IPS-15b (cell line): Measurements from ENCODE around the gene TBC1D16.

Source experiments
- H3K27me3 ChIP-seq: one replicate; pipeline ENCODE4 v1.6.1; 2013; ENCODE audit warnings: low read length; ENCODE audit not compliant: control insufficient read depth, insufficient read depth
- H3K36me3 ChIP-seq: one replicate; pipeline ENCODE4 v1.6.1; 2013; ENCODE audit warnings: low read length; ENCODE audit not compliant: control insufficient read depth, insufficient read depth
- H3K4me1 ChIP-seq: one replicate; pipeline ENCODE4 v1.6.1; 2013; ENCODE audit warnings: mild to moderate bottlenecking, low read length; ENCODE audit not compliant: control insufficient read depth, insufficient read depth
- H3K4me3 ChIP-seq: one replicate; pipeline ENCODE4 v1.5.1; 2013; ENCODE audit warnings: low read depth, low read length
- H3K9ac ChIP-seq: one replicate; pipeline ENCODE4 v1.6.1; 2013; ENCODE audit warnings: low read depth, mild to moderate bottlenecking, low read length
- H3K9me3 ChIP-seq: one replicate; pipeline ENCODE4 v1.6.1; 2013; ENCODE audit warnings: mild to moderate bottlenecking, low read length; ENCODE audit not compliant: control insufficient read depth, insufficient read depth

Gene TBC1D16

GRCh38 chr17:79986411-79987186 lies 49.1 kb downstream of the TBC1D16 start:
- Histone ChIP-seq H3K9ac (no peak overlapping the region), H3K4me3 (no peak overlapping the region), H3K27me3 (no peaks in the 10 kb centered on the region), H3K9me3 (no peaks in the 10 kb centered on the region), H3K4me1 (peaks cover 4% of the 10 kb centered on the region), H3K36me3 (no peaks in the 10 kb centered on the region)

GRCh38 chr17:79985943-79986391 lies 49.7 kb downstream of the TBC1D16 start:
- no peaks in the 10 kb centered on the region for H3K9me3 ChIP-seq

DNA sequence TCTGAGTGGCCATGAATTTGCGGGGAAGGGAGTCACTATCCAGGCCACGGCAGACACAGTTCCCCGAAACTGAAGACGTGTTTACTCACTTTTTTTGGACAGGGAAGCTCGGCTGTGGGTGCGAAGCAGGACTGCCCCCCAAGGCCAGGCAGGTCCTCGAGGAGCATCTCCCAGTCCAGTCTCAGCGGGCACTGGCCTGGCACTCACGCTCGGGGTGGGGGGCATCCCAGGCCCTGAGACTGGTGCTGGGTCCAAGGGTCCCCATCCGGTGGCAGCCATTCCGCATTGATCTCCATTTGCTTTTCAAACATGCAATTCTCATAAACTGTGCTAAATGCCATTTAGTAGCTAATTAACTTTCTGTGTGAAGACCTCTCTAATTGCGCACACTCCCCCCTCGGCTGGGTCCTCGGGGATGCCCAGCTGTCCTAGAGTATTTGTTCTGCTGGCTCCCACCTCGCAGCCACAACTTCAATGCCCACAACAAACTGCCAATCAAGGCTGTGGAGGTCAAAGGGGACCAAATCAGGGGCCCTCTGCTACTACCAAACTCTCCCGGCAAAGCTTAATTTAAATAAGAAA lies 50.2 kb downstream of the TBC1D16 start:
- no peaks in the 10 kb centered on the region for H3K9me3 ChIP-seq
- H3K4me3 ChIP-seq: no peak overlapping the region
- H3K27me3 ChIP-seq: no peaks in the 10 kb centered on the region
- H3K4me1 ChIP-seq: peaks cover 4% of the 10 kb centered on the region
- H3K9ac ChIP-seq: no peak overlapping the region
- H3K36me3 ChIP-seq: no peaks in the 10 kb centered on the region

More at GRCh38 chr17:79985943-79986391, 49.7 kb downstream of the TBC1D16 start:
- Histone ChIP-seq H3K4me3 (no peak overlapping the region), H3K36me3 (no peaks in the 10 kb centered on the region), H3K9ac (no peak overlapping the region), H3K27me3 (no peaks in the 10 kb centered on the region), H3K4me1 (peaks cover 4% of the 10 kb centered on the region)

- Histone ChIP-seq H3K27me3 (no peaks in the 10 kb centered on the region), H3K9me3 (no peaks in the 10 kb centered on the region), H3K36me3 (no peaks in the 10 kb centered on the region), H3K4me3 (no peak overlapping the region), H3K4me1 (peaks cover 4% of the 10 kb centered on the region), H3K9ac (no peak overlapping the region)
Measured at GRCh38 chr17:79984877-79985276, 50.8 kb downstream of the TBC1D16 start.

DNA sequence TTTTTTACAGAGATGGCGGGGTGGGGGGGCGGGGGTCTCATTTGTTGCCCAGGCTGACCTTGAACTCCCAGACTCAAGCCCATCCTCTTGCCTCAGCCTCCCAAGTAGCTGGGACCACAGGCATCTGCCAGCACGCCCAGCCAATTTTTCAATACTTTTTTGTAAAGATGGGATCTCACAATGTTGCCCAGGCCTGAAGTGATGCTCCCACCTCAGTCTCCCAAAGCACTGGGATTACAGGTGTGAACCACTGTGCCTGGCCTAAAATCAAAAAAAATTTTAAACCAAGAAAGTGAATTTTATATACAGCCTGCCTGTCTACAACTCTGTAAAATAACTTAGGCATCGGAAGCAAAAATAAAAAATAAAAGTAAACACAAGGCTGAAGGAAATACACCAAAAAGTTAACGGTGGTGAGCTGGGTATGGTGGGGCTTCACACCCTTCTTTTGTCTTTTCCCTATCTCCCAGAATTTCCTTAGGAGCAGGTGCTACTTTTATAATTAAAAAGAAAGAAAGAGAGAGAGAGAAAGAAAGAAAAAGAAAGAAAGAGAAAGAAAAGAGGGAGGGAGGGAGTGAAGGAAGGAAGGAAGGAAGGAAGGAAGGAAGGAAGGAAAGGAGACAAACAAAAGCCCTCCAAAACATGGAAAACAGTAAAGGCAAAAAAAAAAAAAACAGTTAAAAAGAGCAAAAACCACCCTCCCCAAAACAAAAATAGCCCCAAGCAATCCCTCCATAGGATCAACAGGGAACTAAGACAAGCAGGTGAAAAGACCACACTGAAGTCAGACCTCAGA lies 51.4 kb downstream of the TBC1D16 start:
- H3K36me3 ChIP-seq: no peaks in the 10 kb centered on the region
- no peak overlapping the region for H3K9ac ChIP-seq
- H3K4me1 ChIP-seq: peaks cover 4% of the 10 kb centered on the region
- H3K4me3 ChIP-seq: no peak overlapping the region
- H3K27me3 ChIP-seq: no peaks in the 10 kb centered on the region
- no peaks in the 10 kb centered on the region for H3K9me3 ChIP-seq

DNA sequence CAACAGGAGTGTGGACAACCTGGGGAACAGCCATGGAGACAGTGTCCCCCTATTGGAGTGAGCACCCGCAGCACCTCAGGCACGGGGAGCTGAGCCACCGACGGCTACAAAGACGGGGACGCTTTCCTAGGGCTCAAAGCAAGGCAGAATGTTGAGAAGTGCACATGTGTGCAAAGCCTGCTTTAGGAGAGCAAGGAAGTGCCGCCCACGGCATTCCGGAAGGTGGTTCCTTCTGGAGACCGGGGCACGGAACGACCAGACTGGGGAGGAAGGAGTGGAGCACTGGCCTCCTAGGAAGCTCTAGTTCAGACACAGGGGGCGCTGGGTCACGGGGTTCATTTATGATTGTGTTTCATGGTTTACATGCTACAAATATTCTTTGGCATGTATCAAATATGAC lies 52.2 kb downstream of the TBC1D16 start:
- Histone ChIP-seq H3K4me1 (peaks cover 4% of the 10 kb centered on the region), H3K27me3 (no peaks in the 10 kb centered on the region)

DNA sequence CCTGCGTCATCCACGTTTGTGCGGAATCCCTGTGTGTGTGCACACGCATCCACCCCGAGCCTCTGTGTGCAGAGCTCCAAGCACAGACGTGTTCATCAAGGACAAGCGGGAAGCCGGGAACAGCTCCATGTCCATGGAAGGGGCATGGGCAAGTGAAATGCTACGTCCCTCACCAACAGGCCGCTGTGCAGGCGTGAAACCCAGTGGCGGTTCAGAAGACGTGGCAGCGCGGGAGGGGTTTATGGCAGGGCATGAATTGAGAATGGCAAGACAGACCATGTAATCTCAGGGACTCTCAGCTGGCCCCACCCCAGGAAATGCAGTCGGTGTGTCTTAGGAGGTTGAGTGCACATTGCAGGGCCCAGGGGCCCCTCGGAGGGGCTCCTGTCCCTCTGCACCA lies 52.7 kb downstream of the TBC1D16 start:
- no peaks in the 10 kb centered on the region for H3K27me3 ChIP-seq
- H3K4me1 ChIP-seq: peaks cover 2% of the 10 kb centered on the region
- H3K9me3 ChIP-seq: no peaks in the 10 kb centered on the region
- H3K9ac ChIP-seq: no peak overlapping the region
- no peaks in the 10 kb centered on the region for H3K36me3 ChIP-seq
- H3K4me3 ChIP-seq: no peak overlapping the region

More for the DNA sequence above, 52.2 kb downstream of the TBC1D16 start:
- Histone ChIP-seq H3K9ac (no peak overlapping the region), H3K4me3 (no peak overlapping the region), H3K36me3 (no peaks in the 10 kb centered on the region), H3K9me3 (no peaks in the 10 kb centered on the region)

DNA sequence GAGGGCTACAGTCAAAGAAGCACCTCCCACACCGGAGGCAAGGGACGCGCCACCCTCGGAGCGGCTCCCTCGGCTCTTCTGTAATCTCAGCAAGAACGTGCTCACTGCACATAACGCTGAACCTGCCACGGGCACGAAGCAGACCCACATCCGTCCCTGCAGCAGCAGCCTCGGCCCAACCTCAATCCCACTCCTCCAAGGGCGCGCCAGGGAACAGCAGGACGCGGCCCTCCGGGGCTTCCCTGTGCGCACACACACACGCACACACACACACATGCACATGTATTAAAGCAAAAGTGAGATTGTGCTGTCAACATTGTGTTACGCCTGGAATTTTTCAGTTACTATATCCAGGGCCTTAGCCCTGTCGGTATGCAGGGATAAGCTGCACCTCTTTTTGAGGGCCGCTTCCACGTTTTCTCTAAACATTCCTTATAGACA lies 54.0 kb downstream of the TBC1D16 start:
- no peaks in the 10 kb centered on the region for H3K4me1 ChIP-seq
- H3K27me3 ChIP-seq: no peaks in the 10 kb centered on the region
- no peak overlapping the region for H3K9ac ChIP-seq

DNA sequence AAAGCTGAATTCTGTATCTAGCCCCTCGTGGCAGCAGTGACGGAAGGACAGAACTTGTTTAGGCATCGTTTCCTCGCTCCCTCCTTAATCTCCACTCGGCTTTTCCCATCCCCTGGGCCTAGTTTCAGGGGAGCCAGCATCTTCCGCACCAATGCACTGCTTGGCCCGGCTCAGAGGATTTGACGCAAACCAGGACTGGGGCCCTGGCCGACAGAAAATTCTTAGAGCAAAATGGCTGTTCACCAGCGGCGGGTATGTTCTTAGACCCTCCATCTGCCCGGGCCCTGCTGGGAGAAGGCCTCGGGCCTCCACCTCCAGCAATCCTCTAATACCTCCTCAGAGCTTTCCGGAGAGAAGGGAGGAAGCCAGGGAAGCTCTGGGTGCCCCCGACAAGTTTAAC lies 54.6 kb downstream of the TBC1D16 start:
- H3K27me3 ChIP-seq: no peaks in the 10 kb centered on the region
- no peak overlapping the region for H3K9ac ChIP-seq
- no peaks in the 10 kb centered on the region for H3K9me3 ChIP-seq
- no peaks in the 10 kb centered on the region for H3K4me1 ChIP-seq
- no peak overlapping the region for H3K4me3 ChIP-seq
- peaks cover 2% of the 10 kb centered on the region for H3K36me3 ChIP-seq

More for the DNA sequence above, 54.0 kb downstream of the TBC1D16 start:
- no peaks in the 10 kb centered on the region for H3K9me3 ChIP-seq
- no peak overlapping the region for H3K4me3 ChIP-seq
- H3K36me3 ChIP-seq: peaks cover 2% of the 10 kb centered on the region

- H3K36me3 ChIP-seq: peaks cover 2% of the 10 kb centered on the region
- no peak overlapping the region for H3K9ac ChIP-seq
- H3K27me3 ChIP-seq: no peaks in the 10 kb centered on the region
- H3K9me3 ChIP-seq: no peaks in the 10 kb centered on the region
- H3K4me1 ChIP-seq: no peaks in the 10 kb centered on the region
- H3K4me3 ChIP-seq: no peak overlapping the region
Measured at GRCh38 chr17:79980246-79981043, 55.2 kb downstream of the TBC1D16 start.

DNA sequence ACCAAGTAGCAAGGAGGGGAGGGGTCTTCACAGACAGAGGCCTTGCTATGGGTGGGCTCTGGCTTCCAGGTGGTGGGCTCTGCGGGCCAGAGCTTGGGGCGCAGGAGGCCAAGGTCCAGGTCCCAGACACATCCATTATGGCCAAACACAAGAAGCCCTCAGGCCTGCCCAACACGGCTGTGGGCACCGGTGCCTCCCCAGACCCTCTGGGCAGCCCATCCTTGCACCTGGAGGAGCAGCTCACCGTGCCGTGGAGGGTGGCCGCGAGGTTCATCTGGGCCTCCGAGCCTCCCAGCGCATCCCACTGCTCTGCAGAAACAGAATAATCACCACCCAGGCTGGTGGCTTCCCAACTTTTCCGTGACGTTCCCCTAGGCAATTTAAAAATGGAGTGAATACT lies 55.9 kb downstream of the TBC1D16 start:
- no peaks in the 10 kb centered on the region for H3K9me3 ChIP-seq
- no peak overlapping the region for H3K4me3 ChIP-seq
- H3K36me3 ChIP-seq: peaks cover 2% of the 10 kb centered on the region
- H3K4me1 ChIP-seq: no peaks in the 10 kb centered on the region
- no peak overlapping the region for H3K9ac ChIP-seq
- H3K27me3 ChIP-seq: no peaks in the 10 kb centered on the region
